Activated naive CD4-positive, alpha-beta T cell treated with anti-CD3 and anti-CD28 coated beads, Interleukin-2, amount 10 ng/mL, durations not matched to agents 7 days and 5 days (primary cell): ENCODE data around the gene HERPUD2.

Source experiments
- CTCF ChIA-PET: fragments of 350-600 bp; sonication (Branson Sonifier 250); formaldehyde crosslinking; loops from one replicate; lab custom pipeline; 2021; ENCODE audit warnings: antibody characterized with exemption; lab: Charles Lee
- DNase-seq: peaks from one replicate; pipeline ENCODE4 v3.0.0-alpha.2; 2020
- H3K27ac Mint-ChIP-seq: one replicate; pipeline ENCODE4 v1.8.0; 2021; ENCODE audit warnings: mild to moderate bottlenecking, moderate library complexity, mixed read lengths
- H3K27me3 Mint-ChIP-seq: one replicate; pipeline ENCODE4 v1.8.0; 2021; ENCODE audit warnings: mild to moderate bottlenecking, mixed read lengths
- H3K36me3 Mint-ChIP-seq: one replicate; pipeline ENCODE4 v1.8.0; 2021; ENCODE audit warnings: mixed read lengths
- H3K4me1 Mint-ChIP-seq: one replicate; pipeline ENCODE4 v1.8.0; 2021; ENCODE audit warnings: mixed read lengths
- H3K4me3 Mint-ChIP-seq: one replicate; pipeline ENCODE4 v1.8.0; 2021; ENCODE audit warnings: mild to moderate bottlenecking, moderate library complexity, mixed read lengths
- H3K9me3 Mint-ChIP-seq: one replicate; pipeline ENCODE4 v1.8.0; 2021; ENCODE audit warnings: mixed read lengths

The HERPUD2 gene

DNA sequence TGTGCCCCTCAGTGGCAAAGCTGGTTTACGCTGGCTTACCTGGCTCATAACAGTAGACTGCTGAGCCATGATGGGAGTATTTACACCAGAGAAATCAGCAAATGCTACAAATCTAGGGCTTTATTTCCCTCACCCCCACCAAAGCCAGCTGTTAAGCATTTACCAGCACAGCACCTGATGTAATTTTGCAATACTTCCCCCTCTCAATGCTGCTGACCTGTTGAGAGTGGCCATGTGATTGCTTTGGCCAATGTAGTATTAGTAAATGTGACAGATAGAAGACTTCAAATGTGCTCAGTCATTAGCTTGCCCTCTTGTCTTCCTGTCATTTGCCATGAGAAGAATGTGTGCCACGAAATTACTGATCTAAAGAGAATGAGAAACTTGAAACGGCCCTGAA is 46.6 kb downstream of the HERPUD2 start:
- no peak overlapping the region for H3K27ac Mint-ChIP-seq

DNA sequence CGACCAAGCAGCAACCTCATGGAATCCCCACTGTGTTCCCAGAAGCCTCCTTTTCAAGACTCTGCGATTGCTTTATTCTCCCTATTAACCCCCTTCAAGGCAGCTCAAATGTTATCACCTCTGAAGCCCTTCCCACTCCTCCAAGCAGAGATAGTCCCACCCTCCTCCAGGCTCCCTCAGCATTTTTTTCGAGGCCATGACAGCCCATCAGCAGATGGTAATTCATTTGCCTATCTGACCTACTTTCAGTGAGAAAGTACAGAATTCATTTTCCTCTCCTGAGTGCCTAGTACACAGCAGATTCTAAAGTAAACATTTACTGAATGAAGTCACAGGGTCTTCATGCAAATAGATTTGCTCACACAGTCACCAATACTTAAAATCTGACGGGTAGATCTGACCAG is 47.8 kb downstream of the HERPUD2 start:
- H3K27me3 Mint-ChIP-seq: no peaks in the 10 kb centered on the region
- DNase-seq: no peak
- peaks cover 5% of the 10 kb centered on the region for H3K9me3 Mint-ChIP-seq
- peaks cover 42% of the 10 kb centered on the region for H3K36me3 Mint-ChIP-seq
- H3K27ac Mint-ChIP-seq: no peak overlapping the region
- H3K4me3 Mint-ChIP-seq: no peak overlapping the region
- peaks cover 28% of the 10 kb centered on the region for H3K4me1 Mint-ChIP-seq
- CTCF ChIA-PET: interaction anchor here (0.7 kb wide), 1 partner anchor 417 kb away, joined by 3 read pairs; no protein-coding TSS in a partner anchor

More for the DNA sequence above, 46.6 kb downstream of the HERPUD2 start:
- Mint-ChIP-seq H3K27me3 (no peaks in the 10 kb centered on the region), H3K4me3 (no peak overlapping the region), H3K4me1 (peaks cover 40% of the 10 kb centered on the region), H3K9me3 (peaks cover 17% of the 10 kb centered on the region), H3K36me3 (peaks cover 53% of the 10 kb centered on the region)
- no peak for DNase-seq
- CTCF ChIA-PET: no interaction called here

DNA sequence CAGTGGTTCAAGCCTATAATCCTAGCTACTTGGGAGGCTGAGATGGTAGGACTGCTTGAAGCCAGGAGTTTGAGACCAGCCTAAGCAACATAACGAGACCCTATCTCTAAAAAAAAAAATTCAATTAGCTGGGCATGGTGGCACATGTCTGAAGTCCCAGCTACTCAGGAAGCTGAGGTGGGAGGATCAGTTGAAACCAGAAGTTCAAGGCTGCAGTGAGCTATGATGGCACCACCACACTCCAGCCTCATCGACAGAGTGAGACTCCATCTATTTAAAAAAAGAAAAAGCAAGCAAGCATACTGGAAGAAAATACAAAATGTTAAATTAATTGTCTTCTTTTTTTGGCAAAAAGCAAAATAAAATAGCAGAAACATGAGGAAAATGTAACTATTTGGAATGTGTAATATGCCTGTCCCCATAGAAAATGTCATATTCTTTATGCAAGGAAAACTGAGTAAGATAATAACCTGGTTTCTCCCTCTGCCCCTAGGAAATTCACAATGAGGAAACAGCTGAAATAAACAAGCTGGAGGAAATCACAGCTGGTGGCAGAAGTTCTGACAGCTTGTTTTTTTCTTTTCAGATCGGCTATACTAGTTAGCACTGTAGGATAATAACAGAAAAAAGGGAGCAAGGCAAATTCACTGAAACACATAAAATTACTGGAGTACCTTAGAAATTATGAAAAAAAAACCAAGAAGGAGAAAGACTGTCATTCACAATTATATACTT is 48.5 kb downstream of the HERPUD2 start:
- Mint-ChIP-seq H3K27me3 (no peaks in the 10 kb centered on the region), H3K4me1 (peaks cover 21% of the 10 kb centered on the region), H3K27ac (no peak overlapping the region), H3K4me3 (no peak overlapping the region), H3K36me3 (peaks cover 39% of the 10 kb centered on the region), H3K9me3 (peaks cover 3% of the 10 kb centered on the region)
- no peak for DNase-seq
- CTCF ChIA-PET: interaction anchor here (0.6 to 0.8 kb wide), 3 partner anchors 25 to 417 kb away, joined by 3 to 4 read pairs (median 3); no protein-coding TSS in a partner anchor

DNA sequence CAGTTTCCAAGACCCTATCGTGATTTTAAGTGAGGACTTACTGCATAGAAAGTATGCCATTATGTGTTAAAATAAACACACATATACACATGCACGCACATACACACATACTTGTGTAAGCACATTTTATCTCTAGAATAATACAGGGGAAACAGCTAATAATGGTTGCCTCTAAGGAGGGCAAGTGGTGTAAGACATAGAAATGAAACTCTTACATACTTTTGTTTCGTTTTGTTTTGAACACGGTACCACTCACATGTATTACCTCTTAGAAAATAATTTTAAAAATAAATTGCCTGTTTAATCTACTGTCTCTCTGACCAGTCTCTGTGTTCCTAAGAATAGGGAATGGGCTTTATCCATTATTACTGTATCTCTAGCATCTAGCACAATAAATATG is 49.2 kb downstream of the HERPUD2 start:
- DNase-seq: no peak
- Mint-ChIP-seq H3K9me3 (no peaks in the 10 kb centered on the region), H3K36me3 (peaks cover 32% of the 10 kb centered on the region), H3K27me3 (no peaks in the 10 kb centered on the region), H3K27ac (no peak overlapping the region), H3K4me1 (peaks cover 18% of the 10 kb centered on the region), H3K4me3 (no peak overlapping the region)
- CTCF ChIA-PET: no interaction called here

DNA sequence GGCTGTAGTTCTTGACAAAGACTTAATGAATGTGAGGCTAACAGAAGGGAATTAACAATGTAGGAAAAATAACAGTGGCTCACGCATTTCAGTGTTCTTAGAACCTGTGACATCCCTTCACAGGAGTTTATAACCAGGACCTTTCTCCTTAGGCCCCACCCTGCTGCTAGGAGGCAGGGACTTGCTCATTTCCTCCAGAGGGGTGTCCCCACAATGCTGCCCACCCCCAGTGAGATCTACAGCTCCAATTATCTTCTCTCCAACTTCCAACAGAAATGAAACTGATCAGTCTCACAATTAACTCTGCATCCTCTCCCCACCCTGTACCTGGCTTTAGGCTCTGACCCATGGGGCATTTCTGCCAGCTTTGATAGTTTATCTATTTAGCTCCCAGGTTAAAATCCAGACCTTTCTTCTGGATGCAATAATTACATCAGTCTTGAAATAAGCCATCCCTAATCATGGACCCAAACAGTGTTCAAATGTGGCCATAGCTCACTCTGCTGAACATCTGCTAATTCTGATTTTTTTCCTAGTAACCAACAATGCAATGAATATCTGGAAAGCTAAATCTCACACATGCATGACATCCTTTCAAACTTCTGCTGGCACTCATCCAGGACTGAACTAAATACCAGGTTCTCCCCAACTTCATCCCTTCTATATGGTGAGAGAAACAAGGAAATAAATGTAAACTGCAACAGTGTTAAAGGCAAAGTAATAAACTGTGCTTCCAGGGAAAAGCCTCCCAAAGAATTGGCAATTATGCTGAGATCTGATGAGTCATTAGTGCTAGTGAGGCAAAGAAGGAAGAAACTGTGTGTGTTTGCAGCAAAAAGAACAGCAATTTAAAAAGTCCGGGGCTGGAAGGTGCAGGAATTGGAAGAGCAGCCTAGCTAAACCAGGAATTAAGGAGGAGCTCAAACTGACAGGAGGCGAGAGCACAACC is 64.6 kb downstream of the HERPUD2 start:
- Mint-ChIP-seq H3K4me1 (no peaks in the 10 kb centered on the region), H3K27ac (no peak overlapping the region), H3K4me3 (no peak overlapping the region), H3K36me3 (peaks cover 24% of the 10 kb centered on the region), H3K9me3 (no peaks in the 10 kb centered on the region), H3K27me3 (no peaks in the 10 kb centered on the region)
- CTCF ChIA-PET: interaction anchor here (1.4 kb wide), 1 partner anchor 276 kb away, joined by 3 read pairs; no protein-coding TSS in a partner anchor
- DNase-seq: no peak

DNA sequence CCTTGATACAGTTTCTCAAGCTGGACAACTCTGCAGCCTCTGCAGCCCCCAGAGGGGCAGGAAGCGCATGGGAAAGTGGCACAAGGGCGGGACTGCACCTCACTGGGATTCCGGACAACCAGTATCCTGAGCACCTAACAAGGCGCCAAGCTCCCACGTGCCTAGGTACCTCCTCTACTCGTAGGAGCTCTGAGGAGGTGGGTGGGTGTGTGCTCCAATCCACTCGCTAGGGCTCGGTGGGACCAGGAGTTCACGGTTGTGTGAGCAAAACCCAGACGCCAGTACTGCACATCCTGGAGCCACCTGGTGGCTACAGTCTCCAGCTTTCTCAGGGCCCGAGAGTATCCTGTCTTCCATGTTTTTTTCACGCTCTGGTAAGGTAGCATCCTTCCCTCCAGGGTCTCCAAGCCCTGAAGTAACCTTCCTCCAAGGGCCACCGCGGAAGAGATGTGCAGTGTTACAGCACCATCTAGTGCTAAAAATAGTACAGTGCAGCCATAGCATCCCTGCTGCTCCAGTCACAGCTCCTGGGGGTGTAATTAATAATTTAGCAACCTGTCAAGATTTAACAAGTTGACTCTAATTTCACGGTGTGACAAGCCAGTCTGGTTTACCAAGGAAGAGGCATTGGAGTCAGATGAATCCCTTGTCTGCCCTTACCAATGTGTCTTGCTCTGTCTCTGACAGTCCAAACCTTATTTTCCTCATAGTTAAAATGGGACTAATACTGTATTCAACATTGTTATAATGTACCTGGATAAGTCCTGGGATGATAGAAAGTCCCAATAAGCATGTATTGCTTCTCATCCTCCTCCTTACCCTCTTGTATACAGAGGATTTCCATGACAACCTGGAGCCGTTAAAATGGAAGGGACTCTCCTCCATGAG is 70.4 kb downstream of the HERPUD2 start:
- DNase-seq: peak; percentile 41
- Mint-ChIP-seq H3K27me3 (peaks cover 4% of the 10 kb centered on the region), H3K27ac (no peak overlapping the region), H3K9me3 (no peaks in the 10 kb centered on the region), H3K4me1 (peaks cover 2% of the 10 kb centered on the region), H3K36me3 (peaks cover 3% of the 10 kb centered on the region), H3K4me3 (no peak overlapping the region)
- CTCF ChIA-PET: interaction anchor here (0.7 to 2.8 kb wide), 19 partner anchors 9 to 282 kb away, joined by 3 to 17 read pairs (median 4); no protein-coding TSS in a partner anchor

DNA sequence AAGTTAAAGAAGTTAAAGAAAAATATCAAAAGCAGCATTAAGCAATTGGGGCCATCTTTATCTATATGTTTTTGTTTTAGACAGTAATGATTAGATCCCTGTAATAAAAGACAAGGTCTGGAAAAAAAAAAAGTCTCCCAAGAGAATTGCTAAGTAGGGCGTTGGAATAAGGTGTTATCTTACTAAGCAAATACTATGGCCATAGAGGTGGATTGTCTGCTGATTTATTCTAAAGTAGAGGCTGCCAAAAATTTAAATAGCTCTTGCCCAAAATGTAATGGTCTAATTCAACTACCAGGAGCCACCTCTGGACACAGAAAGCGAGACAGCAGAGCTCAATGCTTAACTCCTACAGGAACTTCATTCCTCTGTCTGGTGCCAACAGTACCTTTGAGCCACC is 71.6 kb downstream of the HERPUD2 start:
- peaks cover 4% of the 10 kb centered on the region for H3K27me3 Mint-ChIP-seq
- CTCF ChIA-PET: interaction anchor here (0.8 to 2.8 kb wide), 11 partner anchors 7 to 284 kb away, joined by 3 to 17 read pairs (median 5); no protein-coding TSS in a partner anchor

DNA sequence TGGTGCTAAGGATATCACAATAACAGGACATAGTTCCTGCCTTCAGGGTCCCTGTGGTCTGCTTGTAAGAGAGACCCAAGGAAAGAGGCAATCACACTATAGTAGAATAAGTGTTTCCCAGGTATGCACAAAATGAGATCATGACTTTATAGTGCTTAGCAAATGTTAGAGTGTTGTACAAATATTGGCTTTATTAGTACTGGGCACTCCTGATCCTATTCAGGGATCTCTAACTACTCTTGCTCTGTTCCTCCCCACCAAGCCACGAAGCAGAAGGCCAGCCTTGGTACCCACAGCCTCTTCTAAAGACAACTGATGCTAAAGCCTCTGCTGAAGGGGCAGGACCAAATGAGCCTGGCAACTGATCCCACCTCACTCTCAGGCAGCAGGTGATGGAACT is 75.1 kb downstream of the HERPUD2 start:
- peaks cover 2% of the 10 kb centered on the region for H3K4me1 Mint-ChIP-seq
- no peaks in the 10 kb centered on the region for H3K36me3 Mint-ChIP-seq
- DNase-seq: no peak
- H3K27me3 Mint-ChIP-seq: peaks cover 11% of the 10 kb centered on the region
- no peak overlapping the region for H3K4me3 Mint-ChIP-seq
- no peak overlapping the region for H3K27ac Mint-ChIP-seq
- CTCF ChIA-PET: no interaction called here
- no peaks in the 10 kb centered on the region for H3K9me3 Mint-ChIP-seq

More for the DNA sequence above, 71.6 kb downstream of the HERPUD2 start:
- H3K27ac Mint-ChIP-seq: no peak overlapping the region
- H3K9me3 Mint-ChIP-seq: no peaks in the 10 kb centered on the region
- H3K4me1 Mint-ChIP-seq: peaks cover 2% of the 10 kb centered on the region
- no peak overlapping the region for H3K4me3 Mint-ChIP-seq
- peaks cover 2% of the 10 kb centered on the region for H3K36me3 Mint-ChIP-seq
- no peak for DNase-seq

DNA sequence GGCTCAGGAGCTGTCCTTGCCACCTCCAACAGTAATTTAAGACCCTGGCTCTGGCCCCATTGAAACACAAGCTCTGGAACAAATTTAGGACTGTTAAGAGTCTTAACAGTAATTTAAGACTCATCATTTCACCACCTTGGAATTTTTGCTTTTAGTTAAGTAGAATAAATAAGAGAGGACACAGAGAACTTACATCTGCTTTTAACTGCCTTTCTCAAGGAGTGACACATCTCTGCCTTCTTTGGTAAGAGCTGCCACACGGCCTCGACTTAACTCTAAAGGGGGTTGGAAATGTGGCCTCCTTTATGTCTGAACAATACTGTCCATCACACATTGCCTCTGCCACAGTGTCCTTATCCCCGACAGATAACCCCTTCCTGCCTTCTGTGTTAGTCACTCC is 77.9 kb downstream of the HERPUD2 start:
- H3K4me1 Mint-ChIP-seq: no peaks in the 10 kb centered on the region
- H3K27me3 Mint-ChIP-seq: peaks cover 7% of the 10 kb centered on the region
- H3K27ac Mint-ChIP-seq: no peak overlapping the region
- no peaks in the 10 kb centered on the region for H3K36me3 Mint-ChIP-seq
- H3K4me3 Mint-ChIP-seq: no peak overlapping the region
- CTCF ChIA-PET: no interaction called here
- no peak for DNase-seq
- no peaks in the 10 kb centered on the region for H3K9me3 Mint-ChIP-seq

DNA sequence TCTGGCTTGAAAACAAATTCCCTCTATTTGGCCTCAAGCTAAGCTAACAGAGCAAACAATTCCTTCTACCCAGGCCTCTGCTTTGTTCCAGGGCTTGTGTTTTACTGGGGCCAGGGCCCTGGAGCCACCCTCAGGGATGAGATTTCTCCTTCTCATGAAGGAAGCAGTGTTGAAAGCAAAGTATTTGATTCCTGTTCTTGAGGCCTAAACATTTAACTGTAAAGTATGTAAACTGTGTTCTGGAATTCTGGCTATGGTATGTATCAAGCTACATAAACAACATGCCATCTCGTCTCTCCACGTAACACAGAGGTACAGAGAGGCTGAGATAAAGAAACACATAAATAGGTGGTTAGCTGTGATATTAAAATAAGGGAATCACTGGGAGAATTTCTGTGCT is 81.8 kb downstream of the HERPUD2 start:
- CTCF ChIA-PET: no interaction called here
- H3K27ac Mint-ChIP-seq: no peak overlapping the region
- no peaks in the 10 kb centered on the region for H3K9me3 Mint-ChIP-seq

DNA sequence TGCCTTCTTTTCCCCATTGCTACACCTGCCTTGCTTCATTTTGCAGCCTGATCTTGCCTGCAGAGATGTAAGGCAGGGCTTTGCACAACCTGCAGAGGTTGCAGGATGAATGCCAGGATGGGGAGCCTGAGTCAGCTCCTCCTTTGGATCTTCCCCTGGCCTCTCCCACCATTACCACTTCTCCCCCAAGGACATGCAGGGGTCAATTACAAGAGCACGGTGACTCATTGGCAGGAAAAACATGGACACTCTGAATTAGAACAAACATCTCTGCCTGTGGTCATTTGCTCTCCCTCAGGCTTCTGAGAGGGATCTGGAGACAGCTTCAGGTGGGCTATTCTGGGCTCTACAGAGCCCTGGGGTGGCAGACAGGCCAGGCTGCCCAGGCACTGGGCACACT is 89.2 kb downstream of the HERPUD2 start:
- Mint-ChIP-seq H3K4me3 (no peak overlapping the region), H3K36me3 (no peaks in the 10 kb centered on the region), H3K27ac (no peak overlapping the region), H3K4me1 (no peaks in the 10 kb centered on the region), H3K9me3 (no peaks in the 10 kb centered on the region), H3K27me3 (peaks cover 5% of the 10 kb centered on the region)
- no peak for DNase-seq
- CTCF ChIA-PET: no interaction called here

More for the DNA sequence above, 81.8 kb downstream of the HERPUD2 start:
- peaks cover 7% of the 10 kb centered on the region for H3K27me3 Mint-ChIP-seq
- DNase-seq: no peak
- no peak overlapping the region for H3K4me3 Mint-ChIP-seq
- H3K4me1 Mint-ChIP-seq: no peaks in the 10 kb centered on the region
- H3K36me3 Mint-ChIP-seq: no peaks in the 10 kb centered on the region

DNA sequence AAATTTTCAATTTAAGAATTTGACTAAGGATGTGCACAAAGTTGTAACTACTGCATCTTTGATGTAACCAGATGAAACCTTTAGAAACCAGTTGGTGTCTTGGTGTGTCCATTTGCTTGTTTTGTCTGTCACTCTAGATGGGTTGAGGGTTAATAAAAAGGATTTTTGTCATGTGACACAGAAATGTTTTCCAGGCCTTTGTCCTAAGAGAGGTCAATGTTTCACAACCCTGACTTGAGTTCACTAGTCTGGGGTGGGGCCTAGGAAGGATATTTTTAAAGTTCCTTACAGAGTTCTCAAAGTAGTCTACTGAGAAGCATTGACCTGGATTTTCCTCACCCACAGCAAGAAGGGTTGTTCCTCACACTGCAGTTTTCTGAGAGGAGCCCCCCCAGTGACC is 90.3 kb downstream of the HERPUD2 start:
- H3K9me3 Mint-ChIP-seq: no peaks in the 10 kb centered on the region
- peaks cover 5% of the 10 kb centered on the region for H3K27me3 Mint-ChIP-seq
- no peaks in the 10 kb centered on the region for H3K36me3 Mint-ChIP-seq
- DNase-seq: no peak
- H3K4me3 Mint-ChIP-seq: no peak overlapping the region
- CTCF ChIA-PET: no interaction called here
- no peaks in the 10 kb centered on the region for H3K4me1 Mint-ChIP-seq
- no peak overlapping the region for H3K27ac Mint-ChIP-seq

DNA sequence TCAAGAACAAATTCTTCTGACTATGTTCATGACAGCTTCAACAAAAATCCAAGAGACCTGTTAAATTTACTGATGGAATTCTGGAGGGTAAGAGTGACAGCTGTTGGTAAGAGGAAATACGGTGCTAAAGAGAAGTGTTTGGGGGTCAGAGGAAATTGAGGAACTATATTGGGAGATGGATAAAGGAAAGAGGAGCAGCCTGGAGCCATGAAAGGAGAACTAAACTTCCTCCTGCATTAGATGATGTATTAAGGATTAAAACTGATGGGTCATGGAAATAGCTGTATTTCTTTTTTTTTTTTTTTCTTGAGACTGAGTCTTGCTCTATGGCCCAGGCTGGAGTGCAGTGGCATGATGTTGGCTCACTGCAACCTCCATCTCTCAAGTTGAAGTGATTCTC is 95.3 kb downstream of the HERPUD2 start:
- H3K4me1 Mint-ChIP-seq: no peaks in the 10 kb centered on the region
- H3K9me3 Mint-ChIP-seq: no peaks in the 10 kb centered on the region
- no peaks in the 10 kb centered on the region for H3K36me3 Mint-ChIP-seq
- CTCF ChIA-PET: no interaction called here
- H3K27me3 Mint-ChIP-seq: no peaks in the 10 kb centered on the region
- no peak overlapping the region for H3K4me3 Mint-ChIP-seq
- H3K27ac Mint-ChIP-seq: no peak overlapping the region
- DNase-seq: no peak
